Gastroesophageal sphincter (tissue), 3 donors: ENCODE measurements around the gene DLK1.

ENCODE experiments used
- POLR2A ChIP-seq, 2 donors: fragments of 450-650 bp; IDR thresholded peaks; one replicate each; pipeline ENCODE4 v1.6.1; 2017; ENCODE audit warnings: antibody characterized with exemption in 2 of 2, mild to moderate bottlenecking in 2 of 2, moderate library complexity in 1 of 2
- POLR2AphosphoS5 ChIP-seq: sonication (generic); formaldehyde crosslinking; IDR thresholded peaks from one replicate; pipeline ENCODE4 v1.6.1; 2017; ENCODE audit warnings: antibody characterized with exemption
- TF ChIP-seq, protein P1 (sequence below), 4 experiments: fragments of 200-600 bp in 2 of 4; fragments of 450-650 bp in 2 of 4; sonication (generic) in 1 of 4; IDR thresholded peaks; one replicate each; pipeline ENCODE4 v1.5.1; 2017 to 2019; ENCODE audit warnings: antibody characterized with exemption in 4 of 4, mild to moderate bottlenecking in 2 of 4, moderate library complexity in 2 of 4

DNA sequence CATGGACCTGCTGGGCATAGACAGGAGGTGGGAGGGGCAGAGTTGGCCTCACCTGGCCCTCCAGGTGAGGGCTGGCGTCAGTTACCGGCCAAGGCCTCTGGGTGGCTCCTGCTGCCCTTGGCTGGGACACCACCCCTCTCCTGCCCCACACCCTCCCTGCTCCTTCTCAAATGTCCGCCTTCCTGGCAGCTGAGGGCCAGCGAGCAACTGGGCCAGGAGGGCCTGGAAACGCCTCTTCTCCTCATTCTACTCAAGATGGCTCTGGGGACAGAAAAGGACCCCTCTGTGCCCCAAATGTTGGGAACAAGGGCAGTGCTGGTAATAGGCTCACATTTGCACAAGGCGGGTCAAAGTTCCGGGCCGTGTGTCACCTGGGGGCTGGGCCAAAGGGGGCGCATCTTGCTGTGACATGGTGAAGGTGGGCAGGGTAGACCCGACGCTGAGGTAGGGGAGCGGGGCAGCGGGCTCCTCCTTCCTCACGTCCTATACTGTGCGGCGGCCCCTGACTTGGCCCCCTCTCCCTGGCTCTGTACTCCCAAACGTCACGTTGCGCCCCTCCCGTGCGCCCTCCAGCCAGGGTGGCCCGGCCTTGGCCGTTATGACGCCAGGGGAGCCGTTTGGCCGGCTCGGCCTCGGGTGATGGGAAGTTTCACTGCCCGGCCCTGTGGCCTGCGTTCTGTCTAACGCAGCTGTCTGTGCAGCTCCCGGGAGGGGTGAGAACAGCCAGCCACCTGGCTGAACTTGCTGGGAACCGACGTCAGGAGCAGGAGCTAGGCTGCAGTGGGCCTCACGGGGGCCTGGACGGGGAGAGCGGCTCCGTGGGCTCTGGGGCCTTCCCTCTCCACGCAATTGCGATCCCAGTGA, 18.0 kb upstream of the DLK1 start:
- TF ChIP-seq POLR2AphosphoS5, result peak; percentile 85
- TF ChIP-seq POLR2A (IDR thresholded peaks at IDR 0.05), result no peak
- TF ChIP-seq, protein P1, sequence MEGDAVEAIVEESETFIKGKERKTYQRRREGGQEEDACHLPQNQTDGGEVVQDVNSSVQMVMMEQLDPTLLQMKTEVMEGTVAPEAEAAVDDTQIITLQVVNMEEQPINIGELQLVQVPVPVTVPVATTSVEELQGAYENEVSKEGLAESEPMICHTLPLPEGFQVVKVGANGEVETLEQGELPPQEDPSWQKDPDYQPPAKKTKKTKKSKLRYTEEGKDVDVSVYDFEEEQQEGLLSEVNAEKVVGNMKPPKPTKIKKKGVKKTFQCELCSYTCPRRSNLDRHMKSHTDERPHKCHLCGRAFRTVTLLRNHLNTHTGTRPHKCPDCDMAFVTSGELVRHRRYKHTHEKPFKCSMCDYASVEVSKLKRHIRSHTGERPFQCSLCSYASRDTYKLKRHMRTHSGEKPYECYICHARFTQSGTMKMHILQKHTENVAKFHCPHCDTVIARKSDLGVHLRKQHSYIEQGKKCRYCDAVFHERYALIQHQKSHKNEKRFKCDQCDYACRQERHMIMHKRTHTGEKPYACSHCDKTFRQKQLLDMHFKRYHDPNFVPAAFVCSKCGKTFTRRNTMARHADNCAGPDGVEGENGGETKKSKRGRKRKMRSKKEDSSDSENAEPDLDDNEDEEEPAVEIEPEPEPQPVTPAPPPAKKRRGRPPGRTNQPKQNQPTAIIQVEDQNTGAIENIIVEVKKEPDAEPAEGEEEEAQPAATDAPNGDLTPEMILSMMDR (IDR thresholded peaks at IDR 0.05), result no peak
